Measurements from ENCODE around the gene SLC24A5. TPM values are rescaled to one million over a fixed set of nuclear protein-coding genes. Genes with fewer than 3 reads are reported as not detected.

Gene SLC24A5
- not detected for total RNA-seq

DNA sequence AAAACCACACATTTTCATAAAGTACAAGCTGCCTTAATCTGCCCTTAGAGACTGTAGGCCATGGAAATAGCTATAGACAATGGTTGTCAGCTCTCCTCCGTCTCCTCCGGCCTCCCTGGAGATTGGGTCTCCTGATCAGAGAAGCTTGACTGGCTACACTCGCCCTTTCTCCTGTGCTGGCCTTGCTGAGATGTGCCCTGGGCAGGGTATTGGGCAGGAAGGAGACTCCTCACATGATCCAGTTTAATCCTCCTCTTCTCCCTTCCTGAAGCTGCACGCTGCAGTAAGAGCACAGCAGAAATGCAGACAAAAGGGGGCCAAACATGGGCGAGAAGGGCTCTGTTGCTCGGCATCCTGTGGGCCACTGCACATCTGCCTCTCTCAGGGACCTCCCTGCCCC is at the start of gene SLC24A5:
Gene SLC24A5 (plus strand): TSS at position 246 of the 400 bp plus-strand sequence. CDS start 55 bp downstream, at position 301.
- DNase-seq = no peak

DNA sequence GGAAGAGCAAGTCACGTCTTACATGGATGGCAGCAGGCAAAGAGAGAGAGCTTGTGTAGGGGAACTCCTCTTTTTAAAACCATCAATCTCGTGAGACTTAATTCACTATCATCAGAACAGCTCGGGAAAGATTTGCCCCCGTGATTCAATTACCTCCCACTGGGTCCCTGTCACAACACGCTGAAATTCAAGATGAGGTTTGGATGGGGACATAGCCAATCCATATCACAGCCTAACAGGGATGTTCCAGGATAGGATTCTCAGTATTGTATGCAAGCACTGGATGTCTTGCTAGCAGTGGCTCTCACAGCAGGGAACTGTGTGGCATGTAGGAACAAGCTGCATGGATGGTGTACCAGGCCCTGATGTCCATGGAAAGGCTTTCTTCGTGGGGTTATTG is 47.8 kb upstream of the SLC24A5 start:
- no peak for DNase-seq

DNA sequence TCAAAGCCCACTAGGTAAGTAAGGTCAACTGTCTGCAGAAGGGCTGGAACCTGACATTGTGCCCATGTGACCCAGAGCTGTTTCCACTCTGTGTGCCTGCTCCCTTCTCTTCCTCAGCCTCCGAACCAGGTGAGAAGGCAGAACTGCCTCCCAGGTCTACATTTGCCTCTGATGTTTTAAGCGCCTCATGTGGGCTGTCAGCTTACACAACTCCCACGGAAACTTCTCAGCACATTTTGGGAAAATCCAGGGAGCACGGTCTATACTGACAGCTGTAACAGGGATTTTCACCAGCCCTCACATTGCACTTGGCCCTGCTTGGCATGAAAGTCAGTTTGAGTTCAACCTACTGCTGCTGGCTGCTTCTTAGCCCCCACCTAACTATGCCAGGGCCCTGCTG is 46.9 kb upstream of the SLC24A5 start:
- DNase-seq = no peak

DNA sequence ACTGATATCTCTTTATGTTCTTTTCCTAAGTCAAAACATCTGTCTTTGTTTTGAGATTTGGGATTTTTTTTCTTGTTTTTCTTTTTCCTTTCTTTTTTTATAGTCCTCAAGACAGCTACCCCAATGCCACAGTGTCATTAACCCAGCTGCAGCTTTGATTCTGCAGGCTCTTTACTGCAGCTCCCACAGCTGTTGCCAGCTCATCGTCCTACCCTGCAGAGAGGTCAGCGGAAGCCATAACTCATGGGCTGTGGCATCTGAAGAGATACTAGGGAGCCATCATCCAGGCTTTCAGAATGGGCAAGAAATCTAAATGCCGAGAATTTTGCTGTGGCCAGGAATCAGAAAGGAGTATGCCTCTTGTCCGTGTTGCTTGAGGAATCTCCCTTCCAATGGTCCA is 44.3 kb upstream of the SLC24A5 start:
- DNase-seq = no peak

DNA sequence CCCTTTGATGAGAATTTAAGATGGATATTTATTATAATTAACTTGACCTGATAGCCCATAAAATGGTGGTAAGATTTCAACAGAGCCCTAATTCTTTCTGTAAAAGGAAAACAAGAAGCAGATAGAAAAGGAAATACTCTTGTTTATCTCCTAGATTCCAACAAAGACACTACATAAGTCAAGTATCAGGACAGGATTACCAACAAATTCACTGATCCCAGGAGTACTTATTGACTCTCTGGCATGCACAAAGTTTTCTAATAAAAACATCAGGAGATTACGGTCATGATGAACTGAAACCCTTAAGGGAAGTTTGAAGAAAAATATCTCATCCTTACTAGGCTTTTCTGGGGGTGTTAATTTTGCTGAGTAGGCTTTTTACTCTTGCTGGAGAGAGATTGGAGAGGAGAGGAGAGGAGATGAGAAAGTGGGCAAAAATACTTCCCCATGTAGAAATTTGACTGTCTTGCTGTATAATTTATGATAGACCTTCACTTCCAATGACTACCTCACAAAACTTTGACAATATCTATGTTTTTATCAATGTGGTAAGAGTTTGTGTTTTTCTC is 43.1 kb upstream of the SLC24A5 start:
- DNase-seq = no peak

DNA sequence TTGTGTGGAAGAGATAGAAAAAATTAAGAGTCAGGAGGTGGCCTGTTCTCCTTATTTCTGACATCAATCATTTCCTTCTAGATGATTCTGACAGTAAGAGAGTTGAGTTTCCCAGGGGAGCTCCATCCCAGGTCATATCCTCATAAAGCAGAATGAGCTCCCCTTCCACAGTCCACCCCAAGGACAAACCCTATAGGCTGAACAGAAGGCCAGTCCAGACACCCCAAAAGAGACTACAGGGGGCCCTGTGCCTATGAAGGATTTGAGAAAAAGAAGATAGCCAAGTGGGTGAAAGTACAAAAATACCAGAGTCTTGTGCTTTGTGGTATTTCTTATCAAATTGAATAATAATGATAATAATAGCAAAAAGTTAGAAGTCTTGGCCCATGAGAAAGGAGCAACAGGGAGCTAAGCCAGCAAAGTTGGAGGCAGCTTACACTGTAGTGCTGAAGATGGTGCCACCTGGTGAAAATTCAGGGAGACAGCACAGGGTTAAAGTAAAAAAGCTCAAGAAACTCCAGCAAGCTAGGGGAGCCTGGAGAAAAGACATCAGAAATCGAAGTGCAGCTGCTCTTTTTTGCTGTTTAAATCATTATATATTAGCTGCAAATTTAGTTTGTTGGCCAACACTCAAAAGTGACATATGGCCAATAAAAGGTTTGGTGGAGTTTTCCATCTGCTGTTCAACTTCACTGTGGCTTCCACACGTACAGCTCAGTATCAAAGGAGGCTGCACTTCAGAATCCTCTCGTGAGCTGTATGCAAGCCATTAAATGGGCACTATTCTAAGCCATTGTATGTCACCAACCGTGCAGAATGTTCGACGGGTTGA is 35.8 kb upstream of the SLC24A5 start:
- DNase-seq = no peak

DNA sequence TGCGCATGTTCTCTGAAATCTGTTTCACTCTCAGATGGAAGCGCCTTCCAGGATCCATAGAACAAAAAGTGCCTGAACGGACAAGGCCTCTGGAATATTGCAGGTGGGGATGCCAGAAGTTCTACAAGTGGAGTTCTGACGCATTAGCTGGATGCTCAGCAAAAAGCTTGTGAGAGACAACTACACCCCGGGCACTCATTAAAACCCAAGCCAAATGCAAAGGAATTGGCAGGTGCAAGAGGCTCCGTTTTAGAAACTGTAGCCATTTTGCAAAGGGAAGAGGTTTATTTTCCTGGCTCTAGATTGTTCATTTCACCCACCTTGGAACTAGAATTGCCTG is 35.2 kb upstream of the SLC24A5 start:
- DNase-seq = no peak

DNA sequence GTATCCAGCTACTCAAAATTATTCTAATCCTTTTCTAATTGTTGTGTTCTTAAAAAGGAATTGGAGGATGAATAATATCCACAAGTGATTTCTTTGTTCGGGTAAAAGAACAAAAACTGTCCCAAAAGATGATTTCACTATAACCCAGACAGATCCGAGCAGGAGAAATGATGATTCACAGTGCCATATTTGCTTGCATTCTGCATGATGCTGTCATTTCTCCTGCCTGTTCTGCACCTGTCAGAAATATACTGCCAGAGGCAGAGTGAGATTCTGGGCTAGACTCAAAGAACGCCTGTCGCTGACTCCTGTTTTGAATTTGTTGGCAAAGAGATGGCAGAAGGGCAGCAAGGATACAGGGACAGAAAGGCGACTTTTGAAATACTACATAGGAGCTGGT is 34.7 kb upstream of the SLC24A5 start:
- no peak for DNase-seq

DNA sequence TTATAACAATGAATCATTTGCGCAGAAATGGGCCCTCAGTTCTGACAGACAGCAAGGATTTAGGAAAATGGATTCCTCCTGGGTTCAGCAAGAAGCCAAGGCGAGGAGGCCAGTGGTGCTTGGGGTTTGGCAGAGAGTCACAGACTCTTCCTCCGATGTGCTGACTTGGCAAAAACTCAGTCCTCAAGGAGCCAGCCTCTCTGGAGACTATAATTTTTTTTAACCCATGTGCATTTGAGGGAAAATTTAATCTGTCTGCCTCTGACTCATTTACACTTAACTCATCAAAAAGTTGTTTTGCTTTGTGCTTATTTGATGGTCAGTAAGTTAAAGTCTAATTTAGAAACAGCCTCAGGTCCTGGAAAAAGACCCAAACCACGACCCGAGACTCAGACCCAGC is 34.2 kb upstream of the SLC24A5 start:
- no peak for DNase-seq

DNA sequence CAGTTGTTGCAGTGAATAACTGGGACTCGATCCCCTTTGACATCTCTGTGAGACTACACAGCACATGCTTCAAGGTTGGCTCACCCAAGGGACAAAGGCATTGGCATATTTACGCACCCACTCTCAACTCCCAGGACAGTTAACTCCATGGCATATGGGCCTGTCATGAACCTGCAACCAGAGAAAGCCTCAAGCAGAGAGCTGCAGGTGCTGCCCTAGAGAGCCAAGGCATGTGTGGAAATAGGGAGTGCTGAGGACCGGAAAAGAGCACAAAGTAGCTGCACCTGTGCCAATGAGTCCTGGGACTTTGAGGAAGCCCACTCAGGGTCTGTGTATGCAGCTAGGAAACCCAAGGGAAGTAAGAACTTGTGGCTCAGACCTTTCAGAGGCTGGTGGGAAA is 32.9 kb upstream of the SLC24A5 start:
- DNase-seq = no peak

DNA sequence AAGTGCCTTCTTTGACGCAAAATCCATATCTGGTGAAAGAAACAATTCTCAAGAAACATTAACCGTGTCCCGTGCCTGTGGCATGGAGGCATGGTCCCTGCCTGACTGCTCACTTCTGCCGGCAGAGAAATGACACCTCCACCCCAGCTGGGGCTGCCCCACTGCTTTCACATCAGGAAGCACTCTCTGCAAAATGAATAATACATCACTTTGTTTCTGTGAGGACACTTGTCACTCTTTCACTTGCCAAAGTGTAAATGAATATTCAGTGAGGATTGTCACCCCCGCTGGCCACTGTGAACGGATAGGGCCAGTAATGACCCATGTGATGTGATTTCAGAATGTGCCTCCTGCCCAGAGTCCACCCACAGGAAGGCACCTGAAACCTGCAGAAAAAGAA is 31.1 kb upstream of the SLC24A5 start:
- DNase-seq = no peak

DNA sequence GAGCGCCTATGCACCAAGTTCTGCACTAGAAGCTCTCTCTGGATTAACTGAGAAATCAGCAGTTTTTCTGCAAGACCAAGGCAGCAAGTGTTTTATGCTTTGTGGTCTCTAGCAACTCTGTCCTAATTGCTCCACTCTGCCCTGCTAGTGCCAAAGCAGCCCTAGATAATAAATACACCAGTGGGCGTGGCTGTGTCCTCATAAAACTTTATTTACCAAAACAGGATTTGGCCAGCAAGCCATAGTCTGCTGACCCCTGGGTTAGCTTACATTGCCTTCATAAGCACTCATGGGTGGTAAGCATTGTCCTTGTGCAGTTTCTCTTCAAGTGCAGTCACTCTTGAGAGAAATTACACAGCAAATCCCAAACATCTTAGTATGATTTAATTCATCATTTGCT is 30.7 kb upstream of the SLC24A5 start:
- DNase-seq = no peak

DNA sequence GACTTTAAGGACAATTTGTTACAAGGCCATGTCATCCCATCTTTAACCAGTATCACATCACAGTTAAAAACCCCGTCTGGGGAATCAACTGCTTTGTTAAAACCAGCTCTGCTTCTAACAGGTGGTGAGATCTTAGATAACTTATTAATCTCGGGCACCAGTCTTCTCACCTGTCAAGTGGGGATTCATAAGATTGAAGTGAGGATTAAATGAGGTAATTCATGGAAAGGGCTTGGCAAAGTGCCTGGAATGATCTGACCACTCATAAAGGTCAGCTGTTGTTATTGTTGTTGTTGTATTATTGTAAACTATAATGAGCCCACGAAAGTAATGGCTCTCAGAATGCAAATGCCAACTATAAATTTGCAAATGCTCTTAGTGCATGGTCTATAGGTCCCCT is 30.1 kb upstream of the SLC24A5 start:
- DNase-seq = no peak

DNA sequence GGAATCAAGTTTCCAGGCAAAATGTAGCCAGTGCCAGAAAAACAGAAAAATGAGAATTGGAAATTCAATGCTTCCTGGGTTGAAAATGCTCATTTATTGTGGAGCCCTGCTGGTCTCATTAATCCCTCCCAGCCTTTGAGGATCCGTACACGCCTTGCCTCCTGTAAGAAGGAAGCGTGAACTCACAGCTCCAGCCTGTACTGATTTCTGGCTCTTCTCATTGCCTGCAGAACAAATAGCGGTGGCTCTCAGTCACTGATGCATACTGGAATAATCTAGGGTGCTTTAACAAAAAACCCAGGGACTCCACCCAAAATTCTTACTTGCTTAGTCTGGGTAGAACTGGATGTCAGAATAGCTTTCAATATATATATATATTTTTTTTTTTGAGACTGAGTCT is 29.3 kb upstream of the SLC24A5 start:
- DNase-seq = no peak

DNA sequence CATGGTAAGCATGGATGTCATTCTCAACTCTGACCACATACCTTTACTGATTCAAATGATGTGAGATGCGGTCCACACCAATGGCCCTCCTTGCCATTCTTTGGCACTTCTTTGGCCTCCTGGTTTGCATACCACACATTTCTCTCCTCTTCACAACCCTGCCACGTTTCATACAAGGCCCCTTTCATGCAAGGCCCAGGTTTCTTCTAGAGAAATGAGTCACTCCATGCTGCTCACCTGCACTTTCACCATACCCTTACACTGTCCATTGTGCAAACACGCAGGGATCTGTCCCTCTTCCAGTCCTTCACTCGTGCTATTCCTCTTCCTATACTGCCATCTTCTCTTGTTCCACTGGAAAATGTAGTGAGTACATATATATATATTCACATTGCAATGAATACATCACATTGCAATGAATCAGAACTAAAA is 24.4 kb upstream of the SLC24A5 start:
- DNase-seq = no peak

DNA sequence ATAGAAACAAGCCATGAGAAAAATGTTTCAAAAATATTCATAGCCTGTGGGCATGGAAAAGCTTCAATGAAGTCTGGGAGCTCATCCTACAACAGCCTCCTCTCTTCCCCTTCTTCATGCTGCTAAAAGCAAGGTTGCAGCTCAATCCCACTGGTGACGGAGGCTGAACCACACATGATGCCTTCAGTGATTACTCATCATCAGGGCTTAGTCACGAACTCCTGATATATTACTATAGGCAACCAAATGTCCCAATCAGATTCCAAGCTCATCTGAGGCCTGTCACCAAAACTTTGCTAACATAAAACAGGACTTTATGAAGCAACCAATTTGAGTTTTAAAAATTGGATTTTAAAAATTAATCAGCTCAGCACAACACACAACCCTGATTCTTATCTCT is 24.0 kb upstream of the SLC24A5 start:
- no peak for DNase-seq

DNA sequence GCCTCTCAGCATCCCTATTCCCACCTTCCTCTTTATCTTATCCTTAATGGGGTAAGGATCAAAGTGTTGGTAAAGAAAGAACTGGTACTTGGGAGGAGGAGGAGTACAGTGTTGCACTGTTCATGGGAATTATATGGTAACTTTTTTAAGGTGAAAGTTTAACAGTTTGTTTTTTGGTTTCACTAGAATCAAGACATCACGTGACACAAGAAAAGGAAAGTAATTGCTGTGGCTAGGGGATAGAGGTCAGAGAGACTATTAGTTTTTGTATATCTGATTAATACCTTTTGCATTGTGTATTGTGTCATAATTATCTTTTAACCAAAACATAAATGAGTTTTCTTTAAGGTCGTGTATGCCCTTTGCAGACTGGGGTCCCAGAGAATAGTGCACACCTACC is 23.5 kb upstream of the SLC24A5 start:
- no peak for DNase-seq

DNA sequence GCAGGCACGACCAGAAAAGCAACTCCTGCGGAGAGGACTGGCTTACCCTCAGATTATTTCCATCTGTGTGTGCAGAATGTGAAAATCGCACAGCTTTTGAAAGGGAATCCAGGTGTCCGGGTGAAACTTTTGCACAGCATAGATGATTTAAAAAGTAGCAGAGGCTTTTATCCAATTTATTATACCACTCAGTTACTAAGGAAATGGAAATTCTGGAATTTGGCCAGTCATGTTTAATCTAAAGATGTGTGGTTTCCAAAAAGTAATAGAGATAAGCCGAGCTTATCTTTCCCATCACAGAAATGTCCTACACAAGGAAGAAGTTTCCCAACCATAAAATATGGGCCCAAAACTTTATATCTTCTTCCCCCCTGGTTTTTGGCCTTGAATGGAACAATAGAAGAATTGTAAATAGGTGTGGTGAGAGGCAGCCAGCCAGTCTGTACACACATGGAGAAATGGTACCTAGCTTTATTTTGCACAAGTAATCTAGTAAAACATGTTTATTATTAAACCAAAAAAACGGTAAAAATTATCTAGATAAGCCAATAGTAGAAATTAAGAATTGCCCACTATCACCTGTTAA is 19.3 kb upstream of the SLC24A5 start:
- DNase-seq = no peak

DNA sequence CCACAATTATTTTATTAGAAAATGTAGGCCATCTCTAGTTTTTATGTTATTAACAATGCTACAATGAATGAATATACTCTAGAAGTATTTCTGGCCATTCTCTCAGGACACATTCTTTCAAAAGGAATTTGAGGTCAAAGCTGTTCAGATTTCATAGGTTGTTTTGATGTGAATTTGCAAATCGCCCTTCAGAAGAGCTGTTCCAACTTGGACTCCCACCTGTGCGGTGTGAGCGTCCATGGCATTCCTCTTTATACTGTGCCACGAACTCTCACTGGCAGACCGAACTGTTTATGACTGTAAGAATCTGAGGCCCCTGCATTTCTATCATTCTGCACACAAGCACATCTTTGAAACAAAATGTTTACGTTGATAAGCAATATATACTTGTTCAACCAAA is 18.6 kb upstream of the SLC24A5 start:
- no peak for DNase-seq

DNA sequence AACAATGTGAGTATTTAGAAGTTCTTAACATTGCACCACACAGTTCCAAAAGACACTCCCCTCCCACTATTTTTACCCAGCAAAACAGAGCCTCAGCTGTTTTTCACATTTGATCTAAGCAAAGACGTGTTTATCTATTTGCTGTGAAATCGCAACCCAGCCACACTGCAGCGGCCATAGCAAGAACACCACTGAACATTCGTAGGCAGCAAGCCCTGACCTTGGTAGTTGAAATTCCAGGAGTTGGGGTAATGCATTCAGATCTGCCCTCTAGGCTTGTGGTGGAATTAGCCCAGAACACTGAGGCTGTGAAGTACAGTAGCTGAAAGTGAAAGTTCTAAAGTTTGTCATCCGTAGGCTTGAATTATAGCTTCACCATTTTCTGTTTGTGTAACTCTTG is 17.1 kb upstream of the SLC24A5 start:
- DNase-seq = no peak

DNA sequence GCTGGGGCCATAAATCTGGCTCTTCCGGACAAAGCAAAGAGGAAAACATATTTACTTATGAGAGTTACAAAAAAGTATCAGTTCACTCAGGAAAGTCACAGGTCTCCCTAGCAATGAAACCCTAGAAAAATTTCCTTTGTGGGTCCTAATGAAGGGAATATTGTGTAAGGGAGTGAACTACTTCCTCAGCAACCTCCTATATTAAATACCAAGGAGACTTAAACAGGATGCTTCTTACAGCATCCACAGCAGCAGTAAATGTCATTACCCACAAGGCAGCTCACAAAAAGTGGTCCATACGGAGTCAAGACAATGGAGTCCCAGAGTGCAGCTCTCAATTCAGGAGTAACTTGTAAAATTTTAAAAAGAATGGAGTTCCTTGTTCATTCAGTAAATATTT is 14.9 kb upstream of the SLC24A5 start:
- no peak for DNase-seq

DNA sequence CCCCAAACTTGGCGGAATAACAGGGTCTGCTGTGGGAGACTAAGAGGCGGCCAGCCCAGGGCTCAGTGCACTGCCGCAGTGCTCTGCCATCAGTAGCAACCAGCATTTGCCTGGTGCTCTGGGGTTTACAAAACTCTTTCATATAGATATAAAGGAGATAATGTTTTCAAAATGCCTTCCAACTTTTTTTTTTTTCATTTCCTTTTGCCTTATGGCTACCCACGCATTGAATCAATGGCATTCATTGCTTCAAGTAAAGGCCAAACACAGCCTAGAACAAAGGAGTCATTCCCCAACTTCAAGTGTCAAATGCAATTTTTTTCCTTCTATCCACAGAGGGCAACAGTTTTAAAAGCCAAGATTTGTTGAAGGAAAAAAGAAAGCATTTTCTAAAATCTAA is 11.6 kb upstream of the SLC24A5 start:
- DNase-seq = no peak

DNA sequence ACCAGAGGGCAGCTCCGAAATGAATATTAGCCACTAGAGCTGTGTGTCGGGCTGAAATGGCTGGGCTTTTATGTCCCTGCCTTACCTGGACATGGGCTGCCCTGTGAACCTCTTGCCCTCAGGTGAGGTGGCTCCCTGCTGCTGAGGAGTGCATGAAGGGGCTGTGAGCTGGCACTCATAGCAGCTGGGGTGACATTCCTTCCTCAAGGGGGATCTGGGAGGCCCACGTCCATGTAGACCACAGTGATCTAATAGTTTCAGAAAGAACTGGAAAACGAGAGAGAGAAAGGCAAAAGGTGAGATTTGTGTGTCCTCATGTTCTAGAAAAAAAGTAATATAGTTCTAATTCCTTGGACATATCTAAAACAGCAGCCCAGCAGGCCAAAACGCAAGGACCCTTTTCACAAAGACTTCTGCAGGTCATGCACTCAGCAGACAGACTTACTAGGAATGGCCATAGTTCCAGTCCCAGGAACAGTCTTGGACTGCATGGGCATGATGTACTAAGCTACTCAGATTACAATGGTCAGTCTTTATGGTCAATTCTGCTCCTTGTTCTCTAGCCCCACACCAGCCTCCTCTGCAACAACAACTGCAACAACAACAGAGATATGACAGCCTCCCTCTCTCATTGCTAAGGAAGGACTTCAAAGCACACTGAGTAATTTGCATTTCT is 10.8 kb upstream of the SLC24A5 start:
- no peak for DNase-seq

DNA sequence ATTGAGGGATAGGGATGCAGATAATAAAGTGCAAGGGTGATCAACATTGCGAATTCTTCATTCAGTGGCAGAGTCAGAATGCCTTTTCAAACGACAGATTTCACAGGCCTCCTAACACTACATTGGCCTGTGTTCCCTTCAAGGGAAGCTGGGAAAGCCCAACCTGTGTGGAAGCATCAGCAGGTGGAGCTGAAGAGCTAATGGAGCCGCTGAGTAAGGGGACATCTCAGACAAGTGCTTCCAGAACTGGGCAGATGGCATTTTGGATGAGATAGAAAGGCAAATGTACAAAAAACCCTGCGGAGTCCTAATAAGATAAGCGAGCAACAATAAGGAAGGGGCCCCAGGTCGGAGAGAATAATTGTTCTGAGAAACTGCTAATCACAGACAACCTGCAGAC is 8.5 kb upstream of the SLC24A5 start:
- DNase-seq = no peak

Measured in effector CD4-positive, alpha-beta T cell (primary cell).